HepG2 (cell line): Measurements from ENCODE around the gene HSPB7. TPM values are rescaled to one million over a fixed set of nuclear protein-coding genes. Genes with fewer than 3 reads are reported as not detected.

Experiments used
- ATAC-seq: fragments of 200-7000 bp; cut with Tn5 transposase; 3 replicates; pipeline ENCODE4 v1.9.1; 2020; ENCODE audit warnings: mild to moderate bottlenecking, moderate library complexity
- BruUV-seq: library from RNA; stranded (reverse); fragments of 400-500 nt; replicated peaks from 2 replicates; lab custom pipeline; 2021; lab: Mats Ljungman, UMichigan
- CTCF ChIA-PET: fragments of 300-600 bp; formaldehyde crosslinking; extraction: SDS; loops from one replicate; lab custom pipeline; 2021; ENCODE audit warnings: low total read pairs, inconsistent platforms, low intra/inter-chr PET ratio; lab: Yijun Ruan, JAX
- POLR2A ChIA-PET: fragments of 350-600 bp; sonication (Branson Sonifier 250); formaldehyde crosslinking; loops from one replicate; lab custom pipeline; 2020; ENCODE audit warnings: antibody characterized with exemption, inconsistent platforms; lab: Yijun Ruan, JAX
- DNase-seq: peaks from one replicate; pipeline ENCODE4 v3.0.0-alpha.2; 2015; ENCODE audit warnings: low spot score
- FAIRE-seq: peaks from 3 replicates; lab custom pipeline; 2011; peaks lifted over from hg19 to GRCh38; lab: Jason Lieb, UNC
- H2AFZ ChIP-seq: one replicate; pipeline ENCODE4 v1.6.1; 2011; ENCODE audit warnings: low read length, inconsistent platforms
- H3K27ac ChIP-seq: fragments of 300-600 bp; 3 replicates; pipeline ENCODE4 v1.8.0; 2011; ENCODE audit warnings: mixed run types, mild to moderate bottlenecking, mixed read lengths, low read length, inconsistent platforms; ENCODE audit not compliant: insufficient read depth; ENCODE audit errors: extremely low read length
- H3K27me3 ChIP-seq, 2 experiments: fragments of 200-600 bp in 1 of 2; 2 replicates in 1 of 2; 3 replicates in 1 of 2; pipeline versions ENCODE4 v1.6.0 to v1.8.0; 2011; ENCODE audit warnings: low read length in 2 of 2, mild to moderate bottlenecking in 2 of 2, moderate library complexity in 2 of 2, inconsistent platforms in 1 of 2; ENCODE audit not compliant: insufficient read depth in 2 of 2, control insufficient read depth in 1 of 2
- H3K36me3 ChIP-seq, 2 experiments: fragments of 200-600 bp in 1 of 2; replicated peaks in 1 of 2; 2 replicates in 1 of 2; 3 replicates in 1 of 2; pipeline versions ENCODE4 v1.5.1 to v1.8.0; 2011; ENCODE audit warnings: low read length in 2 of 2, inconsistent platforms in 1 of 2; ENCODE audit not compliant: insufficient read depth in 2 of 2, control insufficient read depth in 1 of 2
- H3K4me1 ChIP-seq: 2 replicates; pipeline ENCODE4 v1.5.1; 2012; ENCODE audit warnings: low read length, inconsistent platforms; ENCODE audit not compliant: insufficient read depth
- H3K4me2 ChIP-seq: 2 replicates; pipeline ENCODE4 v1.6.0; 2011; ENCODE audit warnings: low read depth, low read length, inconsistent platforms
- H3K4me3 ChIP-seq, 3 experiments: fragments of 200-600 bp in 1 of 3; sonication (generic), shearing (Covaris generic) in 1 of 3; replicated peaks in 1 of 3; 2 replicates each; pipeline ENCODE4 v1.5.1; 2011 to 2016; ENCODE audit warnings: low read length in 3 of 3, inconsistent platforms in 2 of 3, low read depth in 2 of 3, mild to moderate bottlenecking in 2 of 3, control low read depth in 1 of 3, mixed read lengths in 1 of 3; ENCODE audit not compliant: insufficient read depth in 1 of 3
- H3K79me2 ChIP-seq: one replicate; pipeline ENCODE4 v1.6.1; 2011; ENCODE audit warnings: low read length, inconsistent platforms; ENCODE audit not compliant: insufficient read depth
- H3K9ac ChIP-seq: 2 replicates; pipeline ENCODE4 v1.6.0; 2011; ENCODE audit warnings: mild to moderate bottlenecking, low read depth, low read length, inconsistent platforms; ENCODE audit not compliant: insufficient read depth
- H3K9me3 ChIP-seq: 2 replicates; pipeline ENCODE4 v1.5.1; 2012; ENCODE audit warnings: mild to moderate bottlenecking, low read length
- H4K20me1 ChIP-seq: 2 replicates; pipeline ENCODE4 v1.6.0; 2011; ENCODE audit warnings: inconsistent platforms, mild to moderate bottlenecking, low read length, moderate library complexity; ENCODE audit not compliant: insufficient read depth
- CBX2 ChIP-seq, 2 experiments: fragments of 200-600 bp in 1 of 2; sonication (generic); formaldehyde crosslinking in 1 of 2; IDR thresholded peaks; 2 replicates each; pipeline versions ENCODE4 v1.7.0 to v1.8.1; 2018 to 2022; ENCODE audit warnings: low read depth in 2 of 2, low read length in 1 of 2, mild to moderate bottlenecking in 1 of 2, missing genetic modification reagents in 1 of 2
- DNMT1 ChIP-seq: sonication (generic); formaldehyde crosslinking; IDR thresholded peaks from 2 replicates; pipeline ENCODE4 v1.5.1; 2020; ENCODE audit warnings: mild to moderate bottlenecking, missing genetic modification reagents
- ESRRA ChIP-seq: sonication (generic); formaldehyde crosslinking; IDR thresholded peaks from 2 replicates; pipeline ENCODE4 v1.5.1; 2020; ENCODE audit warnings: mild to moderate bottlenecking, low read depth, missing genetic modification reagents
- FOSL1 ChIP-seq: sonication (generic); formaldehyde crosslinking; IDR thresholded peaks from 2 replicates; pipeline ENCODE4 v1.9.0; 2021; ENCODE audit warnings: missing genetic modification reagents, borderline replicate concordance
- IRX3 ChIP-seq: sonication (generic); formaldehyde crosslinking; IDR thresholded peaks from 2 replicates; pipeline ENCODE4 v1.8.1; 2023; ENCODE audit warnings: mild to moderate bottlenecking, low read depth, missing genetic modification reagents, borderline replicate concordance
- MAZ ChIP-seq, 2 experiments: sonication (generic) in 1 of 2; formaldehyde crosslinking in 1 of 2; IDR thresholded peaks; 2 replicates each; pipeline versions ENCODE4 v1.5.0 to v1.6.1; 2012 to 2020; ENCODE audit warnings: low read depth in 2 of 2, mild to moderate bottlenecking in 2 of 2, borderline replicate concordance in 1 of 2, improper control_type of control experiment in 1 of 2, low read length in 1 of 2, missing genetic modification reagents in 1 of 2, moderate library complexity in 1 of 2
- MTA1 ChIP-seq: sonication (generic); formaldehyde crosslinking; IDR thresholded peaks from 2 replicates; pipeline ENCODE4 v1.4.0; 2020; ENCODE audit warnings: missing genetic modification reagents, mild to moderate bottlenecking, borderline replicate concordance
- MYC ChIP-seq: sonication (generic); formaldehyde crosslinking; IDR thresholded peaks from 2 replicates; pipeline ENCODE4 v1.9.0; 2021; ENCODE audit warnings: missing genetic modification reagents, borderline replicate concordance
- NONO ChIP-seq, 2 experiments: fragments of 450-650 bp in 1 of 2; sonication (generic) in 1 of 2; formaldehyde crosslinking in 1 of 2; IDR thresholded peaks in 1 of 2; conservative IDR thresholded peaks in 1 of 2; 2 replicates each; pipeline versions ENCODE4 v1.6.1 to v1.8.0; 2017 to 2022; ENCODE audit warnings: mild to moderate bottlenecking in 1 of 2, missing genetic modification reagents in 1 of 2, moderate library complexity in 1 of 2
- RXRB ChIP-seq: IDR thresholded peaks from 2 replicates; pipeline ENCODE4 v1.6.1; 2016; ENCODE audit warnings: borderline replicate concordance, missing genetic modification reagents, missing compliant biosample characterization
- SPEN ChIP-seq: sonication (generic); formaldehyde crosslinking; IDR thresholded peaks from 2 replicates; pipeline ENCODE4 v1.5.1; 2020; ENCODE audit warnings: low read depth, mild to moderate bottlenecking, missing genetic modification reagents
- SRY ChIP-seq: sonication (generic); formaldehyde crosslinking; IDR thresholded peaks from 2 replicates; pipeline ENCODE4 v1.8.0; 2022; ENCODE audit warnings: mild to moderate bottlenecking, missing genetic modification reagents
- TBX2 ChIP-seq: sonication (generic); formaldehyde crosslinking; IDR thresholded peaks from 2 replicates; pipeline ENCODE4 v1.5.0; 2020; ENCODE audit warnings: missing genetic modification reagents, mild to moderate bottlenecking, borderline replicate concordance
- ZNF430 ChIP-seq: sonication (generic); formaldehyde crosslinking; IDR thresholded peaks from 2 replicates; pipeline ENCODE4 v1.9.0; 2021; ENCODE audit warnings: mild to moderate bottlenecking, missing genetic modification reagents
- ZNF460 ChIP-seq: sonication (generic); formaldehyde crosslinking; IDR thresholded peaks from 2 replicates; pipeline ENCODE4 v1.5.1; 2020; ENCODE audit warnings: missing genetic modification reagents, mild to moderate bottlenecking, borderline replicate concordance
- WGBS: methylation state at CpG from one replicate; pipeline ENCODE4 v1.1.6; 2017; ENCODE audit warnings: low lambda C conversion rate; 5-methylcytosine and 5-hydroxymethylcytosine counted together
- in situ Hi-C: cut with HindIII; loops from 2 replicates; pipeline ENCODE4 v1.10.0; 2017; ENCODE audit warnings: low pct_unique_long_range_greater_than_20kb; ENCODE audit not compliant: extremely low pct_ligation_motif_present
- intact Hi-C: fragments of 100-400 bp; cut with micrococcal nuclease; formaldehyde crosslinking; loops from one replicate; pipeline ENCODE4 v1.10.0; 2022; ENCODE audit not compliant: unreplicated experiment
- polyA plus RNA-seq, 8 experiments: library from polyadenylated mRNA; depleted of rRNA in 3 of 8; stranded (reverse) in 7 of 8; unstranded in 1 of 8; fragments of >200 nt; fragmentation: Illumina TruSeq in 4 of 8; extraction: Trizol in 4 of 8; gene quantifications; 2 replicates each; pipeline versions ENCODE4 v1.2.1 to v1.2.3, GENCODE V29; 2011 to 2016; ENCODE audit warnings: low read depth in 4 of 8, missing spikeins in 1 of 8, mixed read lengths in 1 of 8; ENCODE audit not compliant: insufficient read depth in 1 of 8
- total RNA-seq, 5 experiments: library from RNA; depleted of rRNA; stranded (reverse); fragments of >200 nt; fragmentation: Illumina TruSeq; extraction: Trizol; gene quantifications; 2 replicates each; pipeline ENCODE4 v1.2.3, GENCODE V29; 2016; ENCODE audit warnings: low read depth in 1 of 5
- TF ChIP-seq, protein P1 (sequence below): sonication (generic); formaldehyde crosslinking; conservative IDR thresholded peaks from 2 replicates; pipeline ENCODE4 v1.4.0; 2020; ENCODE audit warnings: missing genetic modification reagents
- TF ChIP-seq, protein P2 (sequence below): fragments of 450-650 bp; IDR thresholded peaks from 2 replicates; pipeline ENCODE4 v1.6.1; 2016

Gene HSPB7
- total and polyA plus RNA-seq, 2 of the 13 experiments (the other 11 are each of a cell fraction or from before 2014, with no cell fraction given) = 0.20 TPM; not detected in 1

DNA sequence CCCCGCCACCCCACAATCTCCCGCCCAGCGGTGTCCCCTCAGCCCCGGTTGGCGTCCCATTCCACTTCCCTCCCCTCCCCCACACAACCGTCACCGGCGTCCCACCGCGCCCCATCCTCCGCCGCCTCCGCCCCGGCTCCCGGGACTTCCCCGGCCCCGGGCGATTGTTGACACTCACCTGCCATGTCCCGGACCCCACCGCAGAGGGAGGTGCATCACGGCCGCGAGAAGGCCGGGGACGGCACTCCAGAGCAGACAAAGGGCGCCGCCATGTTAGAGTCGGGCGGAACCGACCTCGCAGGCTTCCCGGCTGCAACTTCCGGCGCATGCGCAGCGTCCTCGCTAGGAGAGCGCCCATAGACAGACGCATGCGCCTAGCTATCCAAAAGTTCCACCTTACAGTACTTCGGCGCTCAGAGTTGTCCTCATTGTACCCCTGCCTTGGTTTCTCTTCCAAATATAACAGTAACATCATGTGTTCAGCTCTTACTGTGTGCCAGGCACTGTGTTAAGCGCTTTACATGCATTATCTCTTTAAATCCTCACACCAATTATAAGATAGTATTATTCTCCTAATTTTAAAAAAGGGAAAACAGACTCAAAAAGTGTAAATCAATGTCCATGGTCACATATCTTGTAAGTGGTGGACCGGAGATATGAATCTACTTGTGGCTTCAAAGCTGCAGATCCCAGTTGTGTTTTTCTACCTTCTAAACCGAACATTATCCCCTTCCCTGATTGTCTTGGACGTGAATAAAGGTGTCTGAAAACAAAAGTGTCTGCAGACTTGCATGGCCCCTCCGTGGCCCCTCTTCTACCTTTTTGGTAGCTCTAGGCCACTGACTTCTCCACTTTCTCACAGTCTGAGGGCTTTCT is 41.8 kb downstream of the HSPB7 start, which contains the start of gene ZBTB17 (continued):
- peak; percentile 62; the same call in 1 of the 2 replicates for TF ChIP-seq TBX2 (CRISPR knock-in tag)

DNA sequence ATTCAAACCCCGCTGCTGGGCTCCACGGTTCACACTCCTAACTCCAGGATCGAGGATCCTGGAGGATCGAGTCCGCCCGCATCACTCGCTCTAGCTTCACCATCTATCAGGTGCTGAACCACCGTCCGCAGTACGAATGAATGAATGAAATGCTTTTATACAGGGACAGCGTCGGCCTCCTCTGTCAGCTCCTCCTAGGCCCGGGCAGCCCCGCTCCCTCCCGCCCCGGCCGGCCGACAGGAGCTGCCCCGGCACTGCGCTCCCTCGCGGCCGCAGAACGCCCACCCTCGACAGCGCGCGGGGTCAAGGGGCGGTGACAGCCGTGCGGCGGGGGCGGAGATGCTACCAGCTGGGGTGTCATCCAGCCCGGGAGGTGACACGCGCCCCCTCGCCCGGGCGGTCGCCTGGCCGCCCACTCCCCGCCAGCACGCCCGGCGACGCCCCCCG is 42.5 kb downstream of the HSPB7 start:
- Histone ChIP-seq H3K9me3 (no peaks in the 10 kb centered on the region), H3K27me3 (no peaks in the 10 kb centered on the region), H3K9ac (peak overlapping the region; percentile 72), H3K36me3 (peaks cover 2 to 12% of the 10 kb centered on the region in 2 experiments; a peak in 4 of 5 replicates), H3K4me3 (peak overlapping the region; percentile 87 to 97 (median 94)), H3K79me2 (peaks cover 16% of the 10 kb centered on the region), H3K4me2 (peak overlapping the region; percentile 92), H4K20me1 (no peaks in the 10 kb centered on the region), H2AFZ (no peak overlapping the region), H3K27ac (peak overlapping the region; percentile 71), H3K4me1 (peaks cover 38% of the 10 kb centered on the region)
- 0% methylated on average over 10 of the region's 47 CpGs for WGBS
- BruUV-seq = no TSS peak
- CTCF ChIA-PET = no interaction called here
- intact Hi-C loops = no loop called here
- POLR2A ChIA-PET = interaction anchor here (1.0 to 2.1 kb wide), 9 partner anchors 9 to 293 kb away, joined by 3 to 10 read pairs (median 3); partner anchors contain the start of genes SPEN and SRARP
- no peak for FAIRE-seq
- in situ Hi-C loops = no loop called here
- ATAC-seq = peak; percentile 96
- peak; percentile 53 for DNase-seq
- no peak for TF ChIP-seq ZNF460 (CRISPR knock-in tag)
- no peak for TF ChIP-seq CBX2 (IDR thresholded peaks at IDR 0.05; ENCODE audit: low read depth, low read length)
- no peak for TF ChIP-seq CBX2 (CRISPR knock-in tag; IDR thresholded peaks at IDR 0.05; ENCODE audit: low read depth)
- TF ChIP-seq NONO (IDR thresholded peaks at IDR 0.05) = no peak
- TF ChIP-seq NONO (CRISPR knock-in tag; conservative IDR thresholded peaks at IDR 0.05) = peak; percentile 43
- TF ChIP-seq SPEN (CRISPR knock-in tag) = peak; percentile 40; the same call in 1 of the 2 replicates
- no peak for TF ChIP-seq FOSL1
- TF ChIP-seq MAZ (IDR thresholded peaks at IDR 0.05; ENCODE audit: borderline replicate concordance, low read depth, low read length) = no peak
- TF ChIP-seq MAZ (CRISPR knock-in tag; IDR thresholded peaks at IDR 0.05; ENCODE audit: low read depth) = peak; percentile 72; the same call in 1 of the 2 replicates
- TF ChIP-seq, protein P1, sequence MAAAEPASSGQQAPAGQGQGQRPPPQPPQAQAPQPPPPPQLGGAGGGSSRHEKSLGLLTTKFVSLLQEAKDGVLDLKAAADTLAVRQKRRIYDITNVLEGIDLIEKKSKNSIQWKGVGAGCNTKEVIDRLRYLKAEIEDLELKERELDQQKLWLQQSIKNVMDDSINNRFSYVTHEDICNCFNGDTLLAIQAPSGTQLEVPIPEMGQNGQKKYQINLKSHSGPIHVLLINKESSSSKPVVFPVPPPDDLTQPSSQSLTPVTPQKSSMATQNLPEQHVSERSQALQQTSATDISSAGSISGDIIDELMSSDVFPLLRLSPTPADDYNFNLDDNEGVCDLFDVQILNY (CRISPR knock-in tag) = no peak
- 0 out of 2 replicates have a peak, but pooled peaks have one; percentile 47 for TF ChIP-seq DNMT1
- TF ChIP-seq SRY (CRISPR knock-in tag) = 0 out of 2 replicates have a peak, but pooled peaks have one; percentile 41
- no peak for TF ChIP-seq ZNF430 (CRISPR knock-in tag)
- peak; percentile 22; the same call in 1 of the 2 replicates for TF ChIP-seq IRX3 (CRISPR knock-in tag)
- no peak for TF ChIP-seq RXRB
- TF ChIP-seq TBX2 (CRISPR knock-in tag) = peak; percentile 57; the same call in 1 of the 2 replicates
- TF ChIP-seq ESRRA (CRISPR knock-in tag) = 0 out of 2 replicates have a peak, but pooled peaks have one; percentile 4
- peak; percentile 50; the same call in 1 of the 2 replicates for TF ChIP-seq MYC (CRISPR knock-in tag)
- TF ChIP-seq, protein P2, sequence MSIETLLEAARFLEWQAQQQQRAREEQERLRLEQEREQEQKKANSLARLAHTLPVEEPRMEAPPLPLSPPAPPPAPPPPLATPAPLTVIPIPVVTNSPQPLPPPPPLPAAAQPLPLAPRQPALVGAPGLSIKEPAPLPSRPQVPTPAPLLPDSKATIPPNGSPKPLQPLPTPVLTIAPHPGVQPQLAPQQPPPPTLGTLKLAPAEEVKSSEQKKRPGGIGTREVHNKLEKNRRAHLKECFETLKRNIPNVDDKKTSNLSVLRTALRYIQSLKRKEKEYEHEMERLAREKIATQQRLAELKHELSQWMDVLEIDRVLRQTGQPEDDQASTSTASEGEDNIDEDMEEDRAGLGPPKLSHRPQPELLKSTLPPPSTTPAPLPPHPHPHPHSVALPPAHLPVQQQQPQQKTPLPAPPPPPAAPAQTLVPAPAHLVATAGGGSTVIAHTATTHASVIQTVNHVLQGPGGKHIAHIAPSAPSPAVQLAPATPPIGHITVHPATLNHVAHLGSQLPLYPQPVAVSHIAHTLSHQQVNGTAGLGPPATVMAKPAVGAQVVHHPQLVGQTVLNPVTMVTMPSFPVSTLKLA = no peak
- 0 out of 2 replicates have a peak, but pooled peaks have one; percentile 1 for TF ChIP-seq MTA1 (CRISPR knock-in tag)
